Vagina (tissue), 2 donors: ENCODE measurements around the gene COBLL1.

Experiments used
- POLR2AphosphoS5 ChIP-seq, 2 donors: sonication (generic); formaldehyde crosslinking; IDR thresholded peaks; one replicate each; pipeline ENCODE4 v1.9.0; 2017; ENCODE audit warnings: antibody characterized with exemption in 2 of 2, mild to moderate bottlenecking in 2 of 2, low read depth in 1 of 2; ENCODE audit not compliant: insufficient read depth in 1 of 2
- TF ChIP-seq, protein P1 (sequence below), 3 experiments: fragments of 450-650 bp in 2 of 3; fragments of 200-600 bp in 1 of 3; sonication (generic) in 1 of 3; IDR thresholded peaks; one replicate each; pipeline ENCODE4 v1.5.1; 2017 to 2019; ENCODE audit warnings: antibody characterized with exemption in 3 of 3, mild to moderate bottlenecking in 2 of 3, moderate library complexity in 2 of 3

- TF ChIP-seq, protein P1, sequence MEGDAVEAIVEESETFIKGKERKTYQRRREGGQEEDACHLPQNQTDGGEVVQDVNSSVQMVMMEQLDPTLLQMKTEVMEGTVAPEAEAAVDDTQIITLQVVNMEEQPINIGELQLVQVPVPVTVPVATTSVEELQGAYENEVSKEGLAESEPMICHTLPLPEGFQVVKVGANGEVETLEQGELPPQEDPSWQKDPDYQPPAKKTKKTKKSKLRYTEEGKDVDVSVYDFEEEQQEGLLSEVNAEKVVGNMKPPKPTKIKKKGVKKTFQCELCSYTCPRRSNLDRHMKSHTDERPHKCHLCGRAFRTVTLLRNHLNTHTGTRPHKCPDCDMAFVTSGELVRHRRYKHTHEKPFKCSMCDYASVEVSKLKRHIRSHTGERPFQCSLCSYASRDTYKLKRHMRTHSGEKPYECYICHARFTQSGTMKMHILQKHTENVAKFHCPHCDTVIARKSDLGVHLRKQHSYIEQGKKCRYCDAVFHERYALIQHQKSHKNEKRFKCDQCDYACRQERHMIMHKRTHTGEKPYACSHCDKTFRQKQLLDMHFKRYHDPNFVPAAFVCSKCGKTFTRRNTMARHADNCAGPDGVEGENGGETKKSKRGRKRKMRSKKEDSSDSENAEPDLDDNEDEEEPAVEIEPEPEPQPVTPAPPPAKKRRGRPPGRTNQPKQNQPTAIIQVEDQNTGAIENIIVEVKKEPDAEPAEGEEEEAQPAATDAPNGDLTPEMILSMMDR (IDR thresholded peaks at IDR 0.05): no peak
- no peak for TF ChIP-seq POLR2AphosphoS5 (IDR thresholded peaks at IDR 0.05; ENCODE audit: insufficient read depth in 1 of 2, low read depth in 1 of 2)
These were observed 148.2 kb downstream of the COBLL1 start for GRCh38 chr2:164693390-164693789.
